ENCODE data around the gene RIT2. TPM values are rescaled to one million over a fixed set of nuclear protein-coding genes. Genes with fewer than 3 reads are reported as not detected.

The RIT2 gene
- total RNA-seq, 4 donors from 2014 or later = not detected

DNA sequence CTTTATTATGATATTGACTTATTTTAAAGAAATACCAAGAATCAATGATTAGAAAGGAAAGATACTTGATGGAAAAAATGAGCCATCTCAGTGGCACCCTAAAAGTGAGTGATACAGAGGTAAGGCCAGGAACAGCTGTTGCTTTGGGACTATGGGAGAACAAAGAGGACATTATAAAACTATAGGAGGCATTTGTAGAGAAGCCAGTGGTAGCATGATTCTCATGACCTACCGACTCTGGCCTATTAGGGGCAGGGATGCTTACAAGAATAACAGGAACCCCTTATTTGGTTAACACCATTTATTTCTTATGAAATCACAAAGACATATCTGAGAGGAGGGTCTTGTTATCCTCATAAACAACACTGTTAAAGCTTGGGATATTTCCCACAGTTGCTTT lies 162.2 kb downstream of the RIT2 start:
- in situ Hi-C loops (cut with MboI; ENCODE audit: low sequenced_read_pairs in 4 of 4) (no loop called here), intact Hi-C loops (cut with DNase I; ENCODE audit: low total_unique reads) (no loop called here)
- no peak for DNase-seq
- Histone ChIP-seq H3K9me3 (no peaks in the 10 kb centered on the region), H3K27ac (no peak overlapping the region), H3K4me1 (no peaks in the 10 kb centered on the region), H3K4me3 (no peak overlapping the region), H3K27me3 (no peaks in the 10 kb centered on the region), H3K36me3 (no peaks in the 10 kb centered on the region)
- no peak for ATAC-seq
- TF ChIP-seq, protein P1, sequence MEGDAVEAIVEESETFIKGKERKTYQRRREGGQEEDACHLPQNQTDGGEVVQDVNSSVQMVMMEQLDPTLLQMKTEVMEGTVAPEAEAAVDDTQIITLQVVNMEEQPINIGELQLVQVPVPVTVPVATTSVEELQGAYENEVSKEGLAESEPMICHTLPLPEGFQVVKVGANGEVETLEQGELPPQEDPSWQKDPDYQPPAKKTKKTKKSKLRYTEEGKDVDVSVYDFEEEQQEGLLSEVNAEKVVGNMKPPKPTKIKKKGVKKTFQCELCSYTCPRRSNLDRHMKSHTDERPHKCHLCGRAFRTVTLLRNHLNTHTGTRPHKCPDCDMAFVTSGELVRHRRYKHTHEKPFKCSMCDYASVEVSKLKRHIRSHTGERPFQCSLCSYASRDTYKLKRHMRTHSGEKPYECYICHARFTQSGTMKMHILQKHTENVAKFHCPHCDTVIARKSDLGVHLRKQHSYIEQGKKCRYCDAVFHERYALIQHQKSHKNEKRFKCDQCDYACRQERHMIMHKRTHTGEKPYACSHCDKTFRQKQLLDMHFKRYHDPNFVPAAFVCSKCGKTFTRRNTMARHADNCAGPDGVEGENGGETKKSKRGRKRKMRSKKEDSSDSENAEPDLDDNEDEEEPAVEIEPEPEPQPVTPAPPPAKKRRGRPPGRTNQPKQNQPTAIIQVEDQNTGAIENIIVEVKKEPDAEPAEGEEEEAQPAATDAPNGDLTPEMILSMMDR (IDR thresholded peaks at IDR 0.05 in 4 of 5, conservative IDR thresholded peaks at IDR 0.05 in 1 of 5) = no peak
- TF ChIP-seq POLR2A (IDR thresholded peaks at IDR 0.05) = no peak

DNA sequence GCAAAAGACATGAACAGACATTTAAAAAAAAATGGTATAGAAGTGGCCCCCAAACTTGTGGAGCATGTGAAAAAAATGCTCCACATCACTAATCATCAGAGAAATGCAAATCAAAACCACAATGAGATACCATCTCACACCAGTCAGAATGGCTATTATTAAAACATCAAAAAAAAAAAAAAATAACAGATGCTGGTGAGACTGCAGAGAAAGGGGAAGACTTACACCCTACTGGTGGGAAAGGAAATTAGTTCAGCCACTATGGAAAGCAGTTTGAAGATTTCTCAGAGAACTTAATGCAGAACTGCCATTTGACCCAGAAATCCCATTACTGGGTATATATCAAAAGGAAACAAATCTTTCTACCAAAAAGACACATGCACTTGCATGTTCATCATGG lies 164.8 kb downstream of the RIT2 start:
- Histone ChIP-seq H3K4me3 (no peak overlapping the region), H3K4me1 (no peaks in the 10 kb centered on the region), H3K9me3 (no peaks in the 10 kb centered on the region), H3K27me3 (no peaks in the 10 kb centered on the region), H3K36me3 (no peaks in the 10 kb centered on the region), H3K27ac (no peak overlapping the region)
- TF ChIP-seq, protein P1 (IDR thresholded peaks at IDR 0.05 in 4 of 5, conservative IDR thresholded peaks at IDR 0.05 in 1 of 5) = no peak
- TF ChIP-seq POLR2A (IDR thresholded peaks at IDR 0.05) = no peak
- ATAC-seq = no peak
- in situ Hi-C loops (cut with MboI; ENCODE audit: low sequenced_read_pairs in 4 of 4) (no loop called here), intact Hi-C loops (cut with DNase I; ENCODE audit: low total_unique reads) (no loop called here)
- no peak for DNase-seq

DNA sequence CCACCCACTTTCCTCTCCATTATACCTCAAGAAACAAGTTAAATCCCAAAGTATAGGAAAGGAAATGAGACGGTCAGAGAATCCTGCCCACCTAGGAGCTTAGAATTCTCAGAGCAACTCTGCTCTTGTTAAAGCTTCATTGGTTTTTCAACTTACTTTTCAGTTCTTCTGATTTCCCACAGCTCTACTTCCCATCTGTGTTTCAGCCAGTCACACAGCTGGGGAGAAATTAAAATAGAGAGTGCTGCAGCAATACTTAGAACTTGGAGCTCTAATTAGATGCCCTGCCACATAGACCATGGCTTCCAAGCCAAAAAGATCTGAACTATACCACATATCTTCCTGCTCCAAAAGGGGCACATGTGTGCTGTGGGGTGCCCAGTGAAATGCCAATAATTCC lies 166.7 kb downstream of the RIT2 start:
- no peaks in the 10 kb centered on the region for H3K27me3 ChIP-seq
- DNase-seq (no peak), ATAC-seq (no peak)
- no peak overlapping the region for H3K4me3 ChIP-seq
- H3K9me3 ChIP-seq = no peaks in the 10 kb centered on the region
- H3K4me1 ChIP-seq = no peaks in the 10 kb centered on the region
- intact Hi-C loops (cut with DNase I; ENCODE audit: low total_unique reads) = loop anchor here (5.0 kb wide), 1 partner anchor 302 kb away; no protein-coding TSS in a partner anchor
- in situ Hi-C loops (cut with MboI; ENCODE audit: low sequenced_read_pairs in 4 of 4) = no loop called here
- H3K27ac ChIP-seq = no peak overlapping the region
- no peak for TF ChIP-seq POLR2A (IDR thresholded peaks at IDR 0.05)
- TF ChIP-seq, protein P1 (IDR thresholded peaks at IDR 0.05 in 4 of 5, conservative IDR thresholded peaks at IDR 0.05 in 1 of 5) = no peak
- H3K36me3 ChIP-seq = no peaks in the 10 kb centered on the region

DNA sequence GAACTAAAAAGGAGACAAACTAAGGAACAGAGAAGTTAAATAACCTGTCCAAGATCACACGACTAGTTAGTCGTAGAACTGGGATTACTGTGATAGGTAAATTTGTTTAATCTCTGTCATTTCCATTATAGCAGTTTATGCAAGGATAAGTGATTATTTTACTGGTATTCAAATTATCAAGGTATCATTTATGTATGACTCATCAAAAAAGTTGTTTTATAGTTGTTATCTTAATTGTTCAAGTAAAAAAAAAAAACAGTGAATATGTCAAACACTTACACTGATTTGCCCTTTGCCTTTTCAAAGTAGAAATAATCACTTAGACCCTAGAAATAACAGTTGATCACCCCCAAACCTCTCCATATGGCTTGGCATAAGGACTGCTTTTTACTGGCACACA lies 173.6 kb downstream of the RIT2 start:
- ATAC-seq (no peak), DNase-seq (no peak)
- intact Hi-C loops (cut with DNase I; ENCODE audit: low total_unique reads) = no loop called here
- no peaks in the 10 kb centered on the region for H3K9me3 ChIP-seq
- no peak overlapping the region for H3K4me3 ChIP-seq
- in situ Hi-C loops (cut with MboI; ENCODE audit: low sequenced_read_pairs in 4 of 4) = no loop called here
- H3K36me3 ChIP-seq = no peaks in the 10 kb centered on the region
- TF ChIP-seq, protein P1 (IDR thresholded peaks at IDR 0.05 in 4 of 5, conservative IDR thresholded peaks at IDR 0.05 in 1 of 5) = no peak
- TF ChIP-seq POLR2A (IDR thresholded peaks at IDR 0.05) = no peak
- no peak overlapping the region for H3K27ac ChIP-seq
- no peaks in the 10 kb centered on the region for H3K4me1 ChIP-seq
- no peaks in the 10 kb centered on the region for H3K27me3 ChIP-seq

DNA sequence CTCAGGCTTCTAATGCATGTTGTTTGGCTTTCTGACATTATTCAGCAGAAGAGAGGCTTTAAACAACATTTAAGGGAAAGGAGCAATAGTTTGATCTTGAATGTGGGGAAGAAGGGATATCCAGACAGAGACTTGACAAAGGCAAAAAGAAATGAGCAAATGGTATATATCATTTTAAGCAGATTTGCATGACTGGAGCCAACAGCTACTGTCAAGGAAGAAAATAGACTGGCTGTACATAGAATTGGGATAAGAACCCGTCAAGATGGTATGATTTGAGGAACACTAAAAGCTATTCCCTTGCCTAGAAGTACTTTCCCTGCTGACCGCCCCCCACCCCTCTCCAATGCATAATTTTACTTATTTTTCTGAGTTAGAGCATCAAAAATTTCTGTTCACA lies 174.5 kb downstream of the RIT2 start:
- no peaks in the 10 kb centered on the region for H3K9me3 ChIP-seq
- no peak for DNase-seq
- H3K4me1 ChIP-seq = no peaks in the 10 kb centered on the region
- H3K4me3 ChIP-seq = no peak overlapping the region
- H3K36me3 ChIP-seq = no peaks in the 10 kb centered on the region
- no peak for ATAC-seq
- intact Hi-C loops (cut with DNase I; ENCODE audit: low total_unique reads) (no loop called here), in situ Hi-C loops (cut with MboI; ENCODE audit: low sequenced_read_pairs in 4 of 4) (no loop called here)
- no peaks in the 10 kb centered on the region for H3K27me3 ChIP-seq
- TF ChIP-seq POLR2A (IDR thresholded peaks at IDR 0.05) = no peak
- TF ChIP-seq, protein P1 (IDR thresholded peaks at IDR 0.05 in 4 of 5, conservative IDR thresholded peaks at IDR 0.05 in 1 of 5) = no peak
- no peak overlapping the region for H3K27ac ChIP-seq
